Measurements from ENCODE around the gene KIF16B.
"Not testable (repeated sequence)": the region's sequence is repeated elsewhere in the genome, so short reads cannot be mapped to it uniquely, and the experiment has no call there.

KIF16B gene

GRCh38 chr20:16573001-16573965, at the start of gene KIF16B:
Gene KIF16B, minus strand, starts transcription at chr20:16573448. Its CDS starts 173 bp downstream, at chr20:16573275.
- peak; percentile 74 for DNase-seq (ENCODE audit: low read depth)

GRCh38 chr20:16622501-16622900, 49.3 kb upstream of the KIF16B start:
- DNase-seq (ENCODE audit: low read depth): no peak

- no peak for DNase-seq (ENCODE audit: low read depth)
These were observed 48.3 kb upstream of the KIF16B start for GRCh38 chr20:16621435-16622141.

DNA sequence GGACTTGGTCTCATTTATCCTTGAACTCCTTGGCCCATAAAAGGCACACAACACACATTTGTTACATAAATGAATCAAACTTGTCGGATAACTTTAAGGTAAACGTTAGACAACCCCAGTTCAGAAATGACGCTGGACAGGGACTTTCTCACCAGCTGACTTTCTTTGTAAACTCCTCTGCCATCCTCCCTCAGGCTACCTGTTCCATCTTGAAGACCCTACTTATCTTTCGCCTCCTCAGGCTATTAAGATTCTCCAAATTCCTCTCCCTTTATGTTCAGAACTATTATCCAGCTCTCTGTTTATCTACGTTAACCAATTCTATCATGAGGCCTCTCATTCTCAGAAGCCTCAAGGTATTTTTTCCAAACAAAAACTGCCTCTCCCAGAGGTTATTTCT, 47.7 kb upstream of the KIF16B start:
- no peak for DNase-seq (ENCODE audit: low read depth)

GRCh38 chr20:16619953-16620352, 46.7 kb upstream of the KIF16B start:
- DNase-seq (ENCODE audit: low read depth): no peak

GRCh38 chr20:16617056-16617455, 43.8 kb upstream of the KIF16B start:
- DNase-seq (ENCODE audit: low read depth): no peak

GRCh38 chr20:16616317-16616716, 43.1 kb upstream of the KIF16B start:
- DNase-seq (ENCODE audit: low read depth): no peak

- DNase-seq (ENCODE audit: low read depth): no peak
These were observed 42.0 kb upstream of the KIF16B start for GRCh38 chr20:16615199-16615598.

DNA sequence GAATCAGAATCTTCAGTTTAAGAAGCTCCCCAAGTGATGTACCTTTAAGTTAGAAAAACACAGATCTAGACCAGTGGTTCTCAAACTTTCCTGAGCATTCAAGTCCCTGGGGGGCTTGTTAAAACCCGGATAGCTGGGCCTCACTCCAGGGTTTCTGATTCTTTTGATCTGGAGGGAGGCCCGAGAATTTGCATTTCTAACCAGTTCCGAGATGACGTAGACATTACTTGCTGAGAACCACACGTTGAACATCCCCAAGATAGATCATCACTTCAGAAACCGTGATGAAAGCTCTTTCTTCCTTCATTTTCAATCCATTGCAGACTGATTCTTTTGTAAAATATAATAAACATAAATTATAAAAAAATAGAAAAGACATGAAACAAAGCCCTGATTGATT, 40.7 kb upstream of the KIF16B start:
- no peak for DNase-seq (ENCODE audit: low read depth)

GRCh38 chr20:16612706-16613105, 39.5 kb upstream of the KIF16B start:
- no peak for DNase-seq (ENCODE audit: low read depth)

DNA sequence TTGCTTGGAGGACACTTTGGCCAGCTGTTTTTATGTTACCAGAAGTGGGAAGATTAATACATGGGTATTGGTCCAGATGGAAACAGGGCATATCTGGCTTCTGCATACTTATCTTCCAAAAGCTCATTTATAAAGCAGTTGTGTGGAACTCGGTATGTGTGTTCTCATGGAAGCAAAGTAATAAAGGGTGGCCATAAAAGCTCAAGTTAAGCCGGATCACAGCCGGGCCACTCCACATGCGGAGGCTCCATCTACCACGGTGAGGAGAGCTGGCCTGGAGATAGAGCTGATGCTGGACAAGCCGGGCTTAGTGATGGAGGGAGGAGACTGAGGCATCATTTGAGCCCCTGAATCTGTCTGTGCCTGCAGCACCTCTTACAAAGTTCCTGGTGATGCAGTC, 38.6 kb upstream of the KIF16B start:
- no peak for DNase-seq (ENCODE audit: low read depth)

DNA sequence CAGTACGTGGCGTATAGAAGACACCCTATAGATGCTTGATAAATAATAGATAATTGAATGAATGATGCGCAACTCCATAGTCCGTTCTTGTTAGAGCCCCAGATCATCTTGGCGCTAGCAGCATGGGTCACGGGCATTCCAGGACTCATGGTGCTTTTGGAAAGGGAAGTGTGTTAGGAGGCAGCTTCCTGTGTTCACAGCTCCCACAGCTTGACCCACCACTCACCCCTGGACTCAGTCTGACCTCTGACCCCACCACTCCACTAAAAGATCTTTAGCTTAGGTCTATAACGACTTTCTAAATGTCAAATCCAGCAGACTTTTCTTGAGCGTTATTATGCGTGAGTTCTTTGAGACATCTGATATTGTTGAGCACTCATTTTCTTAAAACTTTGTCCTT, 35.8 kb upstream of the KIF16B start:
- DNase-seq (ENCODE audit: low read depth): no peak

GRCh38 chr20:16608277-16608650, 35.0 kb upstream of the KIF16B start:
- no peak for DNase-seq (ENCODE audit: low read depth)

- DNase-seq (ENCODE audit: low read depth): no peak
These were observed 34.4 kb upstream of the KIF16B start for GRCh38 chr20:16607364-16608276.

DNA sequence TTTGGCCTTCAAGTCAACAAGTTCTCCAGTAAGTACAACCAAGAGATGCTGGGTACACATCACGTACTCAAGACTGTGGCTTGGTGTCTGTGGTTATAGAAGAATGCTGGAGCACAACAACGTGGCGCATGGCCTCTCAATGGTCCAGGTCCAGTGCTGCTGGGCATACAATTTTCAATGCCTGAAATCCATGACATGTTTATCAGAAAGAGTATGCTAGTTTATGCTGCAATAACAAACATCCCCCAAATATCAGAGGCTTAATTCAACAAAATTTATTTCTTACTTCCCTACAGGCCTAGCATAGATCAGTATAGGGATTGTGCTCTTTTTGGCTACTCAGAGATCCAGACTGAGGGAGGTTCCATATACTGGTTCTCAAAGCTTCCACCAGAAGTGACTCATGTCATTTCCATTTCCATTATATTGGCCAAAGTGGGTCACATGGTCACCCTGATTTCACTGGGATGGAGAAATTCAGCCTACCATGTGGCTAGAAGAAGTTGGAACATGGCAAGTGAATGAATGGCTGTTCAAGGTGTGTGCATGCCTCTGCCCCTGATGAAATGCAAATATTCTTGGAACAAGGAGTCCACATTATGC, 33.3 kb upstream of the KIF16B start:
- DNase-seq (ENCODE audit: low read depth): no peak

DNA sequence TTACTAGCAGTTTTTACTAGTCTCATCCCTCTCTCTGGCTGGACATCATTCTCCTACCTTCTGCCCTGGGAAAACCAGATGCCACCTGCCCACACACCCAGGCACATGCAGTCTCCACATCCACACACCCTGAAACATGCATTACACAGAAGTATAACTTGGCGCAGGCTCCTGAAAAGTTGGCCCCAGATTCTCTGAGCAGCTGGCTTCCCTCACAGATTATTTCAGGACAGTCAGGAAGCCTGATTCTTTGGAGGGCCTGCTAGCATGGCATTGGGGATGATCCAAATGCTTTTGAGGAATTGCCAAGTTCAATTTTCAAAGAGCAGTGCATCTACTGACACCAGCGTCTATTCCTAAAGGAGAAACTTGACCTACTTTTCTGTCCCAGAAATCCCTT, 27.8 kb upstream of the KIF16B start:
- DNase-seq (ENCODE audit: low read depth): no peak

DNA sequence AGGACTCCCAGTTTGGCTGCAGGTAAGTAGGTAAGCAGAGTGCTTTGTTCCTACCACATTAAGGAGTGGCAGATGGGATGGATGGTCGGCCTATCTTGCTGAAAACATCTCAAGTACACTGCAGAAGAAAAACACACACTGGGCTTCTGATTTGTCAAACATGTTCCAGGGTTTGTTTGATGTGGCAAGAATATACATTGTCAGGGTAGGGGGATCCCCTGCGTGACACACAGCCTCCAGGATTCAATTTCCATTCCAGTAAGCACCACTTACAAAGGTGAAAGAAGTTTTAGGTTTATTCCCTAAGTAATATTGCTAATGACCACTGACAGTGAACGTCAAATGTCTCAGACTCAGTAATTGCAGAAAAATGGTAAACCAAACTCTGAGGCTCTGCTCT, 26.0 kb upstream of the KIF16B start:
- DNase-seq (ENCODE audit: low read depth): no peak

DNA sequence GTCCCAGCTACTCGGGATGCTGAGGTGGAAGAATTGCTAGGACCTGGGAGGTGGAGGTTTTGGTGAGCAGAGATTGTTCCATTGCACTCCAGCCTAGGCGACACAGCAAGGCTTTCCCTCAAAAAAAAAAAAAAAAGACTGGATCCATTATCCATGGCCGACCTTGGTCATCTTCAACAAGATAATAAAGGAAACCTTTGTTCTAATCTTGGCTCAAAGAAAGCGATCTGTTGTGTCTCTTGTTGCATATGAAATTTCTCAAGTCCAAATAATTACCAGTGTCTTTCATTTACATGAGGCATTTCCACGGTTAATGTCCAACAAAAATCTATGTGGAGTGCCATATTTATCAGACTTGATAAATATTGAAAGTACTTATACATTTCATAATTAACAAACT, 23.7 kb upstream of the KIF16B start:
- DNase-seq (ENCODE audit: low read depth): no peak

DNA sequence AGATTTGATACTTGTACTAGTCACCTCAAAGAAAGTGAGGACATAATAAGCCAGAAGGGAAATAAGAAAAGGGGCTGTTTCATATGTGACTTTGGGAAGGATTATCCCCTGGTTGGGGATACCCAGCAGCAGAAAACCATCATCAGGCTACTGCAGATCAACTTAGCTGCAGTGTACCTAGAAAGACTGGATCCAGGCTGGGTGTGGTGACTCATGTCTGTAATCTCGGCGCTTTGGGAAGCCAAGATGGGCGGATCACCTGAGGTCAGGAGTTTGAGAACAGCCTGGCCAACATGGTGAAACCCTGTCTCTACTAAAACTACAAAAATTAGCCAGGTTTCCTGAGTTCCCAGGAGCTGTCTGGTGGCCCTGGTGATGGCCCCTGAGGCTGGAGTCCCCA, 23.2 kb upstream of the KIF16B start:
- DNase-seq (ENCODE audit: low read depth): not testable (repeated sequence)

GRCh38 chr20:16595376-16595775, 22.1 kb upstream of the KIF16B start:
- no peak for DNase-seq (ENCODE audit: low read depth)

- DNase-seq (ENCODE audit: low read depth): no peak
These were observed 16.9 kb upstream of the KIF16B start for GRCh38 chr20:16590041-16590633.

All from activated T-helper 1 cell treated with Interleukin-2 at 50 U/mL for 16 hours (primary cell).